Left hindlimb (tissue), 1 donor: Measurements from ENCODE around the gene MIB2.
A peak's percentile ranks its signal among the peaks of the same experiment; 100 is the strongest.

Experiments
- DNase-seq: peaks from one replicate; pipeline ENCODE4 v3.0.0-alpha.2; 2018

Gene MIB2

GRCh38 chr1:1616045-1616790 is 918 bp downstream of the MIB2 start:
- no peak for DNase-seq

DNA sequence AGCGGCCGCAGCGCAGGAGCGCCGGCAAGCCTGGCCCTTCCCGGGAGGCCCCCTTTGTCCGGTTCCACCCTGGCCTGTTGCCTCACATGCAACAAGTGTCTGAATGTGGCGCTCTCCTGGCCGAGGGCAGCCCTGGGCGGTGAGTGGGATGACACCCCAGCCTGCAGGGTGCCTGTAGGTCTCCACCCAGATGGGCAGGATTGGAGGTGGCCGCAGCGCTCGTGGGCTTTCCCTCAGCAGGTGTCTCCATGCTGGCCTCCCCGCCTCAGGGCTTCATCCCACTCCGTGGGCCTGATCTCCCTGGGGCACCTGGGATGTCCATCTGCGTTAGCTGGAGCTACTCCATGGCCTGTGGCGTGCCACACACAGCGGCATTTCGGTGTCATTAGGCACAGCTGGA is 1.5 kb downstream of the MIB2 start:
- no peak for DNase-seq

DNA sequence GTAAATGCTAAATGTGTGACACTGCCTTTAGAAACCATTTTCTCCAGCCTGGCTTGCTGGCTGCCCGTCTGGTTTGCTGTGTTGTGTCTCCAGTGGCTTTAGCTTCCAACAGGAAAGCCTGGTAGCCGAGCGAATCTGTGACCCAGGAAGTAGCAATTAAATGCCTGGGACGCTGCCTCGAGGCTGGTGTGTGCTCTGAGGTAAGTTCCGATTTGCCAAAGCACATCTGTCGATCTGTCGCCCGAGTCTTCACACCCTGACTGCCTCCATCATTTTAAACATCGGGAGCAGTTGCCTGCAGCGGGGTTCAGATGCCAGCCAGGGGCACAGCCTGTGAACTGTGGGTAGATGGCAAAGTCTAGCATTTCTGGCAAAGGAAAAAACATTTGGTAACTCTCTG is 2.2 kb downstream of the MIB2 start:
- DNase-seq, result no peak

DNA sequence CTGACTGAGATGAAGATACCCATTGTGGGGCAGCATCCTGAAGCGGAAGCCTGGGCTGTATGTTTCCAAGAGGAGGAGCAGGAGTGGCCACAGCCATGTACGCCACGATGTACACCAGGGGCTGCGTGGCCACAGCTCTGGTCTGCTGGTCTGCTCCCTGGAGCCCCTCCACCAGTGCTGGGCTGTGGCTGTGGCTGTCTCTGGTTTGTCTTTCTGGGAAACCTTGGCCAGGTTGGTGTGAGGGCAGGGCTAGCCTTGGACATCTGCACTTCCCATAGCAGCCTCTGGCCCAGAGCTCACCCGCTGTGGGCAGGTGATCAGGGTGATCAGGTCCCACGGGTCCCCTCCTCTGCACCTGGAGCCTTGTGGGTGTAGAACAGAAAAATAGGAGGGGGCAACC is 2.6 kb downstream of the MIB2 start:
- no peak for DNase-seq

GRCh38 chr1:1618396-1619068 is 3.2 kb downstream of the MIB2 start:
- DNase-seq, result no peak

- DNase-seq, result no peak
Measured at GRCh38 chr1:1619917-1620361, 4.6 kb downstream of the MIB2 start.

GRCh38 chr1:1620433-1621139 is 5.3 kb downstream of the MIB2 start:
- no peak for DNase-seq

DNA sequence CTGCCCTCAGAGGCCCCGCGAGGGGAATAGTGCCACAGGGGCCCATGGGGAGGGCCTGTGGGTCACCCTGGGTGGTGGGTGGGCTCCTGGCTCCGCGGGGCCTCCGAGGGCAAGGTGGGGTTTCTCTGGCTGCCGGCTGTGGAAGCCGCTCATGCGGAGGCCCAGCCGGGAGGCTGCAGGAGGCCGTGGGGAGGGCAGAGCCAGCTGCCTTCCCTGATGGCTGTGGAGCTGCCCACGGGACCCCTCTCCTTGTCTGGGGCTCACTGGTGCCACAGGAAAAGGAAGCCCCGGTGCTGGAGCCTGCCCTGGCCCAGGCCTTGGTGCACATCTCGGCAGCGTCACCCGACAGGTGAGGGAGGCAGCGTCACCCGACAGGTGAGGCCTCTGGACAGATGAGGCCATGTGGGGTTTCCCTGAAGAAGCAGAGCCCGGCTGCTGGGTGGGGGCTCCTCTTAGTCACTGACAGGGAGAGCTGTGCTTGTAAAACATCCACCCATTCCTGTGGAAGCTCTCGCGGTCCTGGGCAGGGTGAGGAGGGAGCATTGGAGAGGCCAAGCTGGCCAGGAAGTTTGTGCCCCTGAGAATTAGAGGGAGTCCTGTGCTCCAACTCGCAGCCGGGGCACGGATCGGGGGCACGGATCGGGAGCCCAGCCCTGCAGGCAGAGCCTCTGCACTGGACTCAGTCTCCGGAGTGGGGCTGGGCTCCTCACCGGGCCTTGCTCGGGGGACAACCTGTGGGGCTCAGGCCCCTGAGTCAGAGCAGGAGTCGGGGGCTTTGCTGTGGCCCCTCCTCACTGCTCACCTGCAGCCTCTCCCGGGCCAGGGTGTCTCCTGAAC is 6.1 kb downstream of the MIB2 start:
- no peak for DNase-seq

GRCh38 chr1:1622010-1622787 is 6.9 kb downstream of the MIB2 start:
- peak; percentile 31 for DNase-seq

DNA sequence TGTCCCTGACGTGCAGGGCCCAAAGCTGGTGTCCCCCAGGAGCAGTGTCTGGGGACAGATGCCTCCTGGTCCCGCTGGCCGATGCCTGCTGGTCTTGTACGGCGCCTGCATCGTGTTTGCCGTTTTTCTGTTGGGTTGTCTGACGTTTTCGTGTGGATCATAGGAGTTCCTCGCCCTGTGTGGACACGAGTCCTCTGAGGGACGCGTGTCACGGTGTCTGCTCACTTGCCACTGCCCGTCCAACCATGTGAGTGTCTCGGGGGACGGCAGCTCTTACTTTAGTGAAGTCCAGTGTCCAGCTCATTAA is 7.4 kb downstream of the MIB2 start:
- peak; percentile 30 for DNase-seq

DNA sequence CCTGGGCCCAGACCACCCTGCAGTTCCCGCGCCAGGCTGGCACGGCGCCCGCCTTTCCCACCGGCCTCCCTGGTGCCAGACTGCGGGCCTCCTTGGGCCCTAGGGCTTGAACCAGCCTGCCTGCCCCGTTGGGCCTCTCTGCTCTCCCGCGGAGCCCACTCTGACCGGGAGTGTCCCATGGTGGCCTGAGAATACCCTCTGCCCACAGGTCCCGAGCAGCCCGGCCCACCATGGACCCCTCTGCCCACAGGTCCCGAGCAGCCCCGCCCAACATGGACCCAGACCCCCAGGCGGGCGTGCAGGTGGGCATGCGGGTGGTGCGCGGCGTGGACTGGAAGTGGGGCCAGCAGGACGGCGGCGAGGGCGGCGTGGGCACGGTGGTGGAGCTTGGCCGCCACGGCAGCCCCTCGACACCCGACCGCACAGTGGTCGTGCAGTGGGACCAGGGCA is 7.9 kb downstream of the MIB2 start:
- peak; percentile 29 for DNase-seq

GRCh38 chr1:1623631-1624442 is 8.5 kb downstream of the MIB2 start:
- DNase-seq, result peak; percentile 41

- peak; percentile 55 for DNase-seq
Measured at GRCh38 chr1:1624443-1625403, 9.4 kb downstream of the MIB2 start.

- no peak for DNase-seq
Measured at GRCh38 chr1:1625404-1625775, 10.1 kb downstream of the MIB2 start.

- peak; percentile 45 for DNase-seq
Measured at GRCh38 chr1:1625824-1626206, 10.5 kb downstream of the MIB2 start.

- DNase-seq, result no peak
Measured at GRCh38 chr1:1626207-1627141, 11.2 kb downstream of the MIB2 start.

- no peak for DNase-seq
Measured at GRCh38 chr1:1627261-1627828, 12.0 kb downstream of the MIB2 start.
